Stimulated activated CD4-positive, alpha-beta T cell treated with anti-CD3 and anti-CD28 coated beads, Interleukin-2, amount 100 ng/mL, for 24 hours (primary cell): ENCODE data around the gene PPM1M.
A peak's percentile ranks its signal among the peaks of the same experiment; 100 is the strongest.

ENCODE experiments used
- DNase-seq, 2 donors: peaks; one replicate each; pipeline ENCODE4 v3.0.0-alpha.2; 2020

PPM1M gene

DNA sequence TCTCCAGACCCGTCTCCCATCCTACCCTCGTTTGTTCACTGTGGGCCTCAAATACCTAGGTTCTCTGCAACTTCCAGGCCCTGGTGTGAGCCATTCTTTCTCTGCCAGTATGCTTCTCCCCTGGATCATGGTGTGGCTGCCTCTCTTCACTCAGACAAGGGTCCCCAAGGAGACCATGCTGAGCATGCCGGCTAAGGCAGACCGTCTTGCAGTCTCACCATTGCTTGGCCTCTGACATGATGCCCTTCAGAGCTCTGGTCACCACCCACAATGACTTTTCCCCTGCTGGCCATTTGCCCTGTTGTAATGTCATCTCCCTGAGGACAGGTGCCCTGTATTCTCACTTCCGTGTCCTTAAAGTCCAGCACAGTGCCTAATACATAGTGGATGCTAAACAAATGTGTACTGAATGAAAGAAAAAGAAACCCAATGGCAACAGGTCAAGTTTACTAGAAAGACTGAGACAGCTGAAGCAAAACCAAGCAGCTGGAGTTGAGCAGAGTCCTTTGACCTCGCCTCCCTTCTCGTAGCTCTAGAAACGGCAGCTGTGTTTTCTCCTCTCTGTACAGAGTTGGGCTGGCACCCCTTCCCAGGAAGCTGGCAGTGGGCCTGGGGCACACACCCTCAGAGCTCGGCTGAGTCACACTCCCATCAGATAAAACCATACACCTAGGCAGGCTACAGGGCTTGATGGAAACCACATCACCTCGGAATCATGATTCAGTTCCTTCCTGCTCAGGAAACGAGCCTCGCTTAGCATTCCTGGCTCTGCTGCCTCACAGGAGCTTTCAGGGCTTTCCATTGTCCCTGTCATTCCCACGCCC lies 28.8 kb upstream of the PPM1M start:
- peak in 1 of 2 donors; percentile 54 for DNase-seq

DNA sequence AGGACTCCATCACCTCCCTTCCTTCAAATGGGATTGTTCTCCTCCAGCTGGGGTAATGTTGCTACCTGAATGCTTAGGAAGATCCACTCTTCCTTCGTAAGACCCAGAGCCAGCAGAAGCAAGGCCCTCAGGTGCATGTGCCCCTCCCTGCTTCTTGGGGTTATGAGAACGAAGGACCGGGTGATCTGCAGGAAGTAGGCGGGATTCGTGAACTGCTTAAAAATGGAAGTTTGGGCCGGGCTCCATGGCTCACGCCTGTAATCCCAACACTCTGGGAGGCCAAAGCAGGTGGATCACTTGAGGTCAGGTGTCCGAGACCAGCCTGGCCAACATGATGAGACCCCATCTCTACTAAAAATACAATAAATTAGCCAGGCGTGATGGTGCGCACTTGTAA lies 28.2 kb upstream of the PPM1M start:
- DNase-seq: no peak

DNA sequence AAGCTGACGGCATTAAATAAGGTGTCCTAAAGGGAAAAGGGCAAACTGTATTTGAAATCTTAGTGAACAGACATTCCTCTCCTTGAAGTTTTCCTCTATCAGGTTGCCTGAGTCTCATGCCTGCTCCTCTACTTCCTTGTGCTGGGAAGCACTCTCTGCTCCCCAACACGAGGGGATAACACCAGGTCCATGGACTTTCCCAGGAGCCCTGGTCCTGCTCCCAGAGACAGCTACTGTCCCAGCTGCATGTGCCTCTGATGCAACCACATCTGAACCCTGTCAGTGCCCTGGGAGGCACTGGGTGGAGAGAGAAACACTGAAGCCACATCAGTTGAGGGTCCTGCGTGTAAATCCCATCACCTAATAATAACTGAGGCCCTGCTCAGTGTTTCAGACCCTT lies 27.5 kb upstream of the PPM1M start:
- no peak for DNase-seq

GRCh38 chr3:52218454-52218853 lies 27.1 kb upstream of the PPM1M start:
- no peak for DNase-seq

- DNase-seq: no peak
Measured at GRCh38 chr3:52218937-52219650, 26.5 kb upstream of the PPM1M start.

GRCh38 chr3:52220380-52221026 lies 25.1 kb upstream of the PPM1M start:
- peak; percentile 93 to 95 for DNase-seq

GRCh38 chr3:52221141-52221562 lies 24.4 kb upstream of the PPM1M start:
- no peak for DNase-seq

DNA sequence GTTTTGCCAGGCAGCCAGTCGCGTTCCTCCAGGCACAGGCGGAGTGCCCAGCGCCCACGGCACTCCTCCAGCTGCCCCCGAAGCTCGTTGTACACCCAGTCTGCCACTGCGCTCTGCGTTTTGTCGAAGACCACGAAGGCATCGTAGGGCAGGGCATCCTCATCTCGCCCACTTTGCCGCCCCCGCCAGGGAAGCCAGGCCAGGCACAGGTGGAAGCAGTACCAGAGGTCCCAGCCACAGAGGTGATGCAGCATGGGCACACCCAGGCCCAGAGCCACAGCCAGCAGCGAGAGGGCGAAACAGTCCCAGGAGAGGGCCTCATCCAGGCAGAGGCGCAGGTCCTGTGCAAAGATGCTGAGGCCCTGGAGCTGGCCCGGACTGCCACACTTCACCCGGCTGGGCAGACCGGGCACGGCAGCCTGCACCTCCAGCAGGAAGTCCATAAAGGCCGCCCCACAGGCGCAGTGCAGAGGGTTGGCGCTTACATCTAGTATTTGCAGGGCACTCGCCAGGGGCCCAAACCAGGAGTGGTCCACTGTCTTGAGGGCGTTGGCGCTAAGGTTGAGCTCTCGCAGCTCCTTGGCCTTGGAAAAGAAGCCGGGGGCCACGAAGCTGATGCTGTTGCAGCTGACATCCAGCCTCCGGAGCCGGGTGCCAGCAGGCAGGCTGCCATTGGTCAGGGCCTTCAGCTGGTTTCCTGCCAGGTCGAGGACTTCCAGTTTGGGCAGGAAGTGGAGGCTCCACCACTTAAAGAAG lies 23.8 kb upstream of the PPM1M start:
- peak in 1 of 2 donors; percentile 51 for DNase-seq

- DNase-seq: no peak
Measured at GRCh38 chr3:52222319-52223221, 23.0 kb upstream of the PPM1M start.

- DNase-seq: no peak
Measured at GRCh38 chr3:52223449-52224408, 21.8 kb upstream of the PPM1M start.

DNA sequence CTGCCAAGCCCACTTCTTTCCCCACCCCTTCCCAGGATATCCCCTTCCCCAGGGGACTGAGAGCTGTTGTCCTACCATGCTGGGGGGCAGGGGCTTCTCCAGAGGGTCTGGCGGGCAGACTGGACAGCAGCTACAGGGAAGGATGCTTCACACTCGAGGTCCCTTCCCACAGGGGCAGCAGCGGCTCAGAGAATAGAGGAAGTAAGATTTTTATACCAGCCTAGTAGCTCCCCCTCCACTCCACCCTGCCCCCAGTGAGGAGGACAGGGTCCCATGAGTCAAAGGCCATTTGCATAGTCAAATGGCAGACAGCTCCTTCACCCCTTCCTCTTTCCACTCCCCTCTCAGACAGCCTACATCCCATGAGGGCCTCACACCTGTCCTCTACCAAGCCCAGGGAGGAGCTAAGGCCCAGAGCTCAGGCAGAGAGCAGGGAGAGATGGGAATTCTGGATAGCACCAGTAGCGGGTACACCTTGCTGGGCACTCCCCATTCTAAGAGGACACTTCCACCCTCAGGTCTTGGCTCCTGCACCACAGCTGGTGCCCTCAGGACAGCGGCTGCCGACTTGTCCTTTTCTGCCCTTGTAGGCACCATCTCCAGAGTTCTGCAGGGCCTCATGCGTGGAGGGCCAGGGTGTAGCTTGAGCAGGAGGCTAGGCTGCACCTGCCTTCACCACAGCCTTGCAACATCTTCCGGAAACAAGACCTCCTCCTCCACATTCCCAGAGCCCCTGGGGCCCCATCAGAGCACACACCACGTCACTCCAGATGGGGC lies 19.9 kb upstream of the PPM1M start, which contains the start of gene TLR9:
Gene TLR9 (minus strand): TSS at position 194 of the 777 bp plus-strand sequence. CDS start 116 bp downstream, at position 78.
- no peak for DNase-seq

- no peak for DNase-seq
Measured at GRCh38 chr3:52226229-52226817, 19.2 kb upstream of the PPM1M start.

DNA sequence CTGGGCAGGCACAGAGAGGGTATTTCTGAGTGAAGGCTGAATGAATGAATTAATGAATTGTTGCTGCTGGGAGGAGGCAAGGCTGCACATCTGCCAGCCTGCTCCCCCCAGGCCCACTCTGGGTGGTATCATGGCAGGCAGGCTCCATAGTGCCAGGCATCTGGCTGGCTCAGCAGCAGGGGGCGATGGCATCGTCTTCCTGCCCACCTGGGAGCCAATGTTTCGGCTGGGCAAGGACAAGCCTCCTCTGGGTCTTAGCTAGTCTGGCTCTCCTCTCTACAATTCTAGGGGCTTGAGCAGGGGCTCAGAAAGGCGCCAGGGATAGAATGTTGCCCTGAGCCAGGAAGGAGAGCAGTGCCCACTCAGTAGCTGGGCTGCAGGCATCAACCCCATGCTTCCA lies 18.4 kb upstream of the PPM1M start:
- no peak for DNase-seq

GRCh38 chr3:52227766-52228165 lies 17.8 kb upstream of the PPM1M start:
- no peak for DNase-seq

GRCh38 chr3:52228266-52228665 lies 17.3 kb upstream of the PPM1M start:
- DNase-seq: no peak

DNA sequence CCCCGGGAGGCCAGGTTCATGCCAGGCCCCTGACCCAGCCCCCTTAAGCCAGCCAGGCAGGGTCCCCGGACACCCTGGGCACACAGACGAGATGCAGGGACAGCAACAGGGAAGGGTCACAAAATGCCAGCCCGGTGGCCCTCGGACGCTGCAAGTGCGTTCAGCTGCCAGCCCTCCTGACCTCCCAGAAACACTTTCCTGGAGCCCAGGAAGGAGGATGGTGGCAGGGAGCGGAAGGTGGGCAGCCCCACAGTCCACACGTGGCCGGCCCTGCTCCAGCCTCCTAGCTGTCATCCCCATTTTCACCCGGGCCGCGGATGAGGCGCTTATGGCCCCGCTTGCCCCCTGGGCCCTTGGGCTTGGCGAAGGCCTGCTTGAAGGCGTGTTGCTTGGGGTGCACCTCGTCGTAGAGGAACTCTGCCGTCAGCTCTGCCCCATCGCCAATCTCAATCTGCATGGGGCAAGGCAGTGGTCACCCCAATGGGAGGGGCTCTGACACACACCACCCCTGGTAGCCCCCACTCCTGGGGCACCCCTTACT lies 16.7 kb upstream of the PPM1M start:
- no peak for DNase-seq

DNA sequence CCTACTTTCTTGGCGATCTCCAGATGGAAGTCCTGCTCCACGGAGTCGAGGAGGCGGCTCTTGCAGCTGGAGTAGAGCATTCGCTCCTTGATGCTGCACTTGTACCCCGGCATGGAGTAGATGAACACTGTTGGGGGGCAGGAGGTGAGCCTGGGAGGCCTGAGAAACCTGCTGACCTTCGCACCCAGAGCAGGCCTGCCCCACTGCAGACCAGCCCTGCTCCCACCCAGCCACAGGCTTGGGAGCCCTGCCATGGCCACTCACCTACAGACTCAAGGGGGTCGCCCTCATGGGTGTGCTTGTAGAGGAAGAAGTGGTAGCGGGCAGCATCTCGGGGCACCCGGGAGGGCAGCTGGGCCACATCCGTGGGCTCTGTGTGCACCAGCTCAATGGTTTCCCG lies 15.9 kb upstream of the PPM1M start:
- no peak for DNase-seq

GRCh38 chr3:52230461-52230860 lies 15.1 kb upstream of the PPM1M start:
- DNase-seq: no peak

DNA sequence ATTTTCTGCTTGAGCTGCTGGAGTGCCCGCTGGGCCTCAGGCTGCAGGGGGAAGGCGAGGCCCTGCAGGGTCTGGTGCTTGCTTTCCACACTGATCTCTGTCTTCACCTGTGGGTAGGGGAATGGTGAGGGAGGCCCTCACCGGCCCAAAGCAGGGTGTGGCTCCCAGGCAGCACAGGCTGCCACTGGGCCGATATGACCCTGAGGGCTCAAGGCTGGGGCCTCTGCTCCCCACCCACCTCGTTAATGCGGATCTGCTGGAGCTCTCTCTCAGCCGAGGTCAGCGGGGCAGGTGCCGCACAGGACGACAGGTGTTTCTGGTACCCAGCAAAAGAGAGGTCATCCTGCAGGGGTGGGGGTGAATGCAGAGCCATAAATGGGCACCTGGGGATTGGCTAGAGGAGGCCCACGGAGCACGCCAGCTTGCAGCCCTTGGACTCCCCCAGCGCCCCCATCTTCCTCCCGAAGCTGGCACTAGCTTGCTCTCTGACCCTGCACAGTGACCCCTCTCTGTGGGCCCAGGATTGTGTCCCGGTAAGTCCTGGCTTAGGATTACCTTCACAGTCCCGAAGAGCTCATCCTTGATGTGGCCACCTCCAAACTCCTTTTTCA lies 14.6 kb upstream of the PPM1M start:
- no peak for DNase-seq
